ENCODE results near the gene TRPC4.

Gene TRPC4

DNA sequence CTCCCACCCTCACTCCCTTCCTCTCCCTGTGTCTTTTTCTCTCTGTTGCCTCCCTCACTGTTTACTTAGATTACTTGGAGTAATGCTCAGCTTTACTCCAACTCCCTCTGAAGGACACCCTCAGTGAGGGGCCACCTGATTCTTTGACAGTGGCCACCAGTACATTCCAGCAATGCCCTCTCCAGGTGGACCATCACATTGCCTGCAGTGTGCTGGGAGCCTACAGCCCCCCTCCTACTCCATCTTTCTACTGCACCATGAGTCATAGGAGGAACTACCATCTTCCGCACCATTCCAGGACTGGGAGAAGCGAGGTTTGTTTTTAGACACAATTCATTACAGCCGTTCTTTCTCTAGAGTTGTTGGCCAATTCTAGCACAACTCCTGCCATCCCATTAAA lies 174.4 kb downstream of the TRPC4 start:
- Histone ChIP-seq H3F3A (ENCODE audit: insufficient read depth, low read length) (no peaks in the 10 kb centered on the region), H3K4me2 (ENCODE audit: low read depth, low read length) (no peak overlapping the region), H4K20me1 (ENCODE audit: insufficient read depth, low read length) (no peaks in the 10 kb centered on the region), H3K4me3 (ENCODE audit: low read length) (no peak overlapping the region), H3K36me3 (replicated peaks; ENCODE audit: insufficient read depth, low read length) (no peaks in the 10 kb centered on the region), H3K9me2 (replicated peaks; ENCODE audit: insufficient read depth, low read length) (no peaks in the 10 kb centered on the region), H3K27me3 (replicated peaks; ENCODE audit: insufficient read depth, low read length) (no peaks in the 10 kb centered on the region), H3K4me1 (ENCODE audit: low read length) (no peaks in the 10 kb centered on the region), H3K27ac (ENCODE audit: low read length) (no peak overlapping the region), H3K9ac (ENCODE audit: low read length) (no peak overlapping the region), H3K9me3 (replicated peaks; ENCODE audit: insufficient read depth, low read length) (no peaks in the 10 kb centered on the region), H3K79me2 (ENCODE audit: low read length) (no peaks in the 10 kb centered on the region), H2AFZ (ENCODE audit: low read length) (no peak overlapping the region)
- TF ChIP-seq EZH2phosphoT487 (IDR thresholded peaks at IDR 0.05; ENCODE audit: low read length) (no peak), EZH2 (optimal IDR thresholded peaks at IDR 0.05; ENCODE audit: low read depth, low read length) (no peak)
- TF ChIP-seq, protein P1, sequence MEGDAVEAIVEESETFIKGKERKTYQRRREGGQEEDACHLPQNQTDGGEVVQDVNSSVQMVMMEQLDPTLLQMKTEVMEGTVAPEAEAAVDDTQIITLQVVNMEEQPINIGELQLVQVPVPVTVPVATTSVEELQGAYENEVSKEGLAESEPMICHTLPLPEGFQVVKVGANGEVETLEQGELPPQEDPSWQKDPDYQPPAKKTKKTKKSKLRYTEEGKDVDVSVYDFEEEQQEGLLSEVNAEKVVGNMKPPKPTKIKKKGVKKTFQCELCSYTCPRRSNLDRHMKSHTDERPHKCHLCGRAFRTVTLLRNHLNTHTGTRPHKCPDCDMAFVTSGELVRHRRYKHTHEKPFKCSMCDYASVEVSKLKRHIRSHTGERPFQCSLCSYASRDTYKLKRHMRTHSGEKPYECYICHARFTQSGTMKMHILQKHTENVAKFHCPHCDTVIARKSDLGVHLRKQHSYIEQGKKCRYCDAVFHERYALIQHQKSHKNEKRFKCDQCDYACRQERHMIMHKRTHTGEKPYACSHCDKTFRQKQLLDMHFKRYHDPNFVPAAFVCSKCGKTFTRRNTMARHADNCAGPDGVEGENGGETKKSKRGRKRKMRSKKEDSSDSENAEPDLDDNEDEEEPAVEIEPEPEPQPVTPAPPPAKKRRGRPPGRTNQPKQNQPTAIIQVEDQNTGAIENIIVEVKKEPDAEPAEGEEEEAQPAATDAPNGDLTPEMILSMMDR (IDR thresholded peaks at IDR 0.05; ENCODE audit: low read length) = no peak
- no peak for DNase-seq

DNA sequence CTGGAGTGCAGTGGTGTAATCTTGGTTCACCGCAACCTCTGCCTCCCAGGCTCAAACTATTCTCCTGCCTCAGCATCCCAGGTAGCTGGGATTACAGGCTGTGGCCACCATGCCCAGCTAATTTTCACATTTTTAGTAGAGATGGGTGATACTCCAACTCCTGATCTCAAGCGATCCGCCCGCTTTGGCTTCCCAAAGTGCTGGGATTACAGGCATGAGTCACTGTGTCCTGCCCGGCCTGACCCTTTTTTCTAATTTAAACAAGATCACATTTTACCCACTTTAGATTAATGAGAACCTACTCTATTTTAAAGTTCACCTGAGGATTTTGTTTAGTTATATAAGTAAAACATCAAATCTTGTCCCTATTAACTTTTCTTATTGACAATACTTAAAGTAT lies 179.2 kb downstream of the TRPC4 start:
- Histone ChIP-seq H3K4me2 (ENCODE audit: low read depth, low read length) (no peak overlapping the region), H4K20me1 (ENCODE audit: insufficient read depth, low read length) (no peaks in the 10 kb centered on the region), H3K27ac (ENCODE audit: low read length) (no peak overlapping the region), H3K79me2 (ENCODE audit: low read length) (no peaks in the 10 kb centered on the region), H3F3A (ENCODE audit: insufficient read depth, low read length) (no peaks in the 10 kb centered on the region), H3K4me1 (ENCODE audit: low read length) (no peaks in the 10 kb centered on the region), H3K9ac (ENCODE audit: low read length) (no peak overlapping the region), H3K4me3 (ENCODE audit: low read length) (no peak overlapping the region), H2AFZ (ENCODE audit: low read length) (no peak overlapping the region), H3K9me3 (replicated peaks; ENCODE audit: insufficient read depth, low read length) (no peaks in the 10 kb centered on the region), H3K9me2 (replicated peaks; ENCODE audit: insufficient read depth, low read length) (no peaks in the 10 kb centered on the region), H3K36me3 (replicated peaks; ENCODE audit: insufficient read depth, low read length) (no peaks in the 10 kb centered on the region), H3K27me3 (replicated peaks; ENCODE audit: insufficient read depth, low read length) (no peaks in the 10 kb centered on the region)
- no peak for DNase-seq
- TF ChIP-seq, protein P1 (IDR thresholded peaks at IDR 0.05; ENCODE audit: low read length) = no peak
- TF ChIP-seq EZH2phosphoT487 (IDR thresholded peaks at IDR 0.05; ENCODE audit: low read length) (no peak), EZH2 (optimal IDR thresholded peaks at IDR 0.05; ENCODE audit: low read depth, low read length) (no peak)

DNA sequence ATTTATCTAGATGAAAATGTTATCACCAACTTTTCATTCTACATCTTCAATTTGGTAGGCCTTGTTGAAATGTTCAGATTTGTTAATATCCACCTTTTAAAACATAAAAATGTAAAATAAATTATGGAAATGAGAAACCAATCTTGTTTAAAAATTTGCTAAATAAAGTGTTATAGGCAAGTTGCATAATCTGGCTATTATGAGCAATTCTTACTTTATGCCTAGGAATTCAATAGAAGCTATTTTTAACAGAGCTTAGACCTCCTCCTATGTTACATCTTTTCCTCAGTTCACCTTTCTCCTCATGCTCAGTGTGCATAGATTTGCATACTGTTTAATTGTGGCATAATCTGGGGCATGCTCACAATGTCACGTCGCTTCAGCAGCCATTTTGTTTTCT lies 183.1 kb downstream of the TRPC4 start:
- TF ChIP-seq EZH2phosphoT487 (IDR thresholded peaks at IDR 0.05; ENCODE audit: low read length) (no peak), EZH2 (optimal IDR thresholded peaks at IDR 0.05; ENCODE audit: low read depth, low read length) (no peak)
- TF ChIP-seq, protein P1 (IDR thresholded peaks at IDR 0.05; ENCODE audit: low read length) = no peak

More for the DNA sequence above, 183.1 kb downstream of the TRPC4 start:
- H3K9me3 ChIP-seq (replicated peaks; ENCODE audit: insufficient read depth, low read length) = no peaks in the 10 kb centered on the region
- no peak overlapping the region for H3K4me3 ChIP-seq (ENCODE audit: low read length)
- no peaks in the 10 kb centered on the region for H3F3A ChIP-seq (ENCODE audit: insufficient read depth, low read length)
- H3K9ac ChIP-seq (ENCODE audit: low read length) = no peak overlapping the region
- H3K9me2 ChIP-seq (replicated peaks; ENCODE audit: insufficient read depth, low read length) = no peaks in the 10 kb centered on the region
- no peak overlapping the region for H3K27ac ChIP-seq (ENCODE audit: low read length)
- H3K79me2 ChIP-seq (ENCODE audit: low read length) = no peaks in the 10 kb centered on the region
- DNase-seq = no peak
- no peaks in the 10 kb centered on the region for H4K20me1 ChIP-seq (ENCODE audit: insufficient read depth, low read length)
- no peaks in the 10 kb centered on the region for H3K27me3 ChIP-seq (replicated peaks; ENCODE audit: insufficient read depth, low read length)
- no peaks in the 10 kb centered on the region for H3K36me3 ChIP-seq (replicated peaks; ENCODE audit: insufficient read depth, low read length)
- no peak overlapping the region for H3K4me2 ChIP-seq (ENCODE audit: low read depth, low read length)
- H2AFZ ChIP-seq (ENCODE audit: low read length) = no peak overlapping the region
- H3K4me1 ChIP-seq (ENCODE audit: low read length) = no peaks in the 10 kb centered on the region

Data from MM.1S (cell line).